DMS53 treated with DMSO at 0.1 percent for 48 hours (cell line): ENCODE data around the gene RBM45.

ENCODE experiments used
- DNase-seq: peaks from one replicate; lab custom pipeline; 2025; ENCODE audit not compliant: unreplicated experiment; lab: John Stamatoyannopoulos, UW

Gene RBM45

GRCh38 chr2:178155524-178155923 is 43.3 kb downstream of the RBM45 start:
- DNase-seq, result no peak

- DNase-seq, result no peak
Measured at GRCh38 chr2:178157574-178157973, 45.3 kb downstream of the RBM45 start.

GRCh38 chr2:178159966-178160365 is 47.7 kb downstream of the RBM45 start:
- no peak for DNase-seq

GRCh38 chr2:178160601-178161000 is 48.4 kb downstream of the RBM45 start:
- DNase-seq, result no peak

- DNase-seq, result no peak
Measured at GRCh38 chr2:178163395-178163794, 51.2 kb downstream of the RBM45 start.

GRCh38 chr2:178163911-178164310 is 51.7 kb downstream of the RBM45 start:
- DNase-seq, result no peak

GRCh38 chr2:178173657-178174056 is 61.4 kb downstream of the RBM45 start:
- DNase-seq, result no peak

- no peak for DNase-seq
Measured at GRCh38 chr2:178177066-178177679, 64.9 kb downstream of the RBM45 start.
